ENCODE results near the gene ABRAXAS1.
"Not testable (repeated sequence)": the region's sequence is repeated elsewhere in the genome, so short reads cannot be mapped to it uniquely, and the experiment has no call there.

ABRAXAS1 gene

GRCh38 chr4:83484500-83485461, at the start of gene ABRAXAS1:
ABRAXAS1 (minus strand) TSS chr4:83485100; CDS start chr4:83485072, 28 bp downstream.
- peak; percentile 83 to 98 (median 95) for DNase-seq
- intact Hi-C loops (cut with DNase I), result loop anchor here (2.0 to 5.0 kb wide), 2 partner anchors 26 to 153 kb away; no protein-coding TSS in a partner anchor

GRCh38 chr4:83527671-83528070, 42.8 kb upstream of the ABRAXAS1 start:
- intact Hi-C loops (cut with DNase I), result no loop called here

GRCh38 chr4:83522239-83522638, 37.3 kb upstream of the ABRAXAS1 start:
- DNase-seq, result no peak
- intact Hi-C loops (cut with DNase I), result no loop called here

More at GRCh38 chr4:83527671-83528070, 42.8 kb upstream of the ABRAXAS1 start:
- no peak for DNase-seq

GRCh38 chr4:83516042-83516772, 31.3 kb upstream of the ABRAXAS1 start:
- DNase-seq, result no peak
- intact Hi-C loops (cut with DNase I), result no loop called here

GRCh38 chr4:83510442-83510841, 25.5 kb upstream of the ABRAXAS1 start:
- DNase-seq, result no peak
- intact Hi-C loops (cut with DNase I), result no loop called here

GRCh38 chr4:83509156-83509585, 24.3 kb upstream of the ABRAXAS1 start:
- intact Hi-C loops (cut with DNase I), result not testable (repeated sequence)
- peak in 21 of 42 donors; percentile 10 to 72 (median 34) for DNase-seq

GRCh38 chr4:83504996-83505395, 20.1 kb upstream of the ABRAXAS1 start:
- DNase-seq, result no peak
- intact Hi-C loops (cut with DNase I), result no loop called here

- intact Hi-C loops (cut with DNase I), result no loop called here
- no peak for DNase-seq
Measured at GRCh38 chr4:83504503-83504902, 19.6 kb upstream of the ABRAXAS1 start.

- no peak for DNase-seq
- intact Hi-C loops (cut with DNase I), result no loop called here
Measured at GRCh38 chr4:83503974-83504373, 19.1 kb upstream of the ABRAXAS1 start.

- DNase-seq; intact Hi-C loops (cut with DNase I): not testable (repeated sequence)
Measured at GRCh38 chr4:83501671-83502070, 16.8 kb upstream of the ABRAXAS1 start.

- intact Hi-C loops (cut with DNase I), result no loop called here
- DNase-seq, result no peak
Measured at GRCh38 chr4:83498187-83498586, 13.3 kb upstream of the ABRAXAS1 start.

- DNase-seq; intact Hi-C loops (cut with DNase I): not testable (repeated sequence)
Measured at GRCh38 chr4:83496085-83496917, 11.4 kb upstream of the ABRAXAS1 start.

GRCh38 chr4:83490876-83491450, 6.1 kb upstream of the ABRAXAS1 start:
- no peak for DNase-seq

GRCh38 chr4:83489711-83490326, 4.9 kb upstream of the ABRAXAS1 start:
- no peak for DNase-seq
- intact Hi-C loops (cut with DNase I), result loop anchor here (5.0 kb wide), 1 partner anchor 147 kb away; no protein-coding TSS in a partner anchor

More at GRCh38 chr4:83490876-83491450, 6.1 kb upstream of the ABRAXAS1 start:
- intact Hi-C loops (cut with DNase I), result no loop called here

- intact Hi-C loops (cut with DNase I), result loop anchor here (5.0 kb wide), 1 partner anchor 151 kb away; no protein-coding TSS in a partner anchor
Measured at GRCh38 chr4:83486457-83487129, 1.7 kb upstream of the ABRAXAS1 start.

GRCh38 chr4:83473966-83474365, 10.9 kb downstream of the ABRAXAS1 start:
- intact Hi-C loops (cut with DNase I), result no loop called here
- no peak for DNase-seq

More at GRCh38 chr4:83486457-83487129, 1.7 kb upstream of the ABRAXAS1 start:
- DNase-seq, result no peak

GRCh38 chr4:83473423-83473822, 11.5 kb downstream of the ABRAXAS1 start:
- intact Hi-C loops (cut with DNase I), result no loop called here
- DNase-seq, result no peak

Data from head of caudate nucleus (tissue), 42 donors.